ENCODE results near the gene SERAC1.

Gene SERAC1

DNA sequence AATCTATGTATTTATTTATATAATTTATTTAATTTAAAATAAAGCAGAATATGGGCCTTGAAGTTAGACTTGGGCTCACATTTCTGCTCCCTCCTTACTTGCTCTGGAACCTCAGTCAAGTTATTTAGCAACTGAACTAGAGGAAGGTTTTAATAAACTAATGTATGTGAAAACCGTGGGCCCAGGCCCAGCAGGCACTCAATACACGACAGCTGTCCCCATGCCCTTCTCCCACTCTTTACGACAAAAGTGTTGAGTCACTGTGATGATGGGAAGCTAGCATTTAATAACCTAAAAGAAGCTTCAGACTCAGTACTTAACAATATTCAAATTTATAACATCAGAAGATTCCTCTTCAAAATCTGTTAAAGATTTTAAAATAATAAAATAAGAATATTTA, 46.7 kb downstream of the SERAC1 start:
- TF ChIP-seq POLR2AphosphoS5 (IDR thresholded peaks at IDR 0.05; ENCODE audit: low read depth) (no peak), SPI1 (IDR thresholded peaks at IDR 0.05; ENCODE audit: borderline replicate concordance, low read depth) (no peak)
- H3K27me3 ChIP-seq (ENCODE audit: insufficient read depth, poor library complexity, severe bottlenecking) = no peaks in the 10 kb centered on the region
- no peak overlapping the region for H3K4me3 ChIP-seq (replicated peaks; ENCODE audit: insufficient read depth, low read length)
- H3K27ac ChIP-seq (replicated peaks) = no peak overlapping the region
- no peak for DNase-seq (ENCODE audit: low read depth in 1 of 2, low spot score in 1 of 2)

DNA sequence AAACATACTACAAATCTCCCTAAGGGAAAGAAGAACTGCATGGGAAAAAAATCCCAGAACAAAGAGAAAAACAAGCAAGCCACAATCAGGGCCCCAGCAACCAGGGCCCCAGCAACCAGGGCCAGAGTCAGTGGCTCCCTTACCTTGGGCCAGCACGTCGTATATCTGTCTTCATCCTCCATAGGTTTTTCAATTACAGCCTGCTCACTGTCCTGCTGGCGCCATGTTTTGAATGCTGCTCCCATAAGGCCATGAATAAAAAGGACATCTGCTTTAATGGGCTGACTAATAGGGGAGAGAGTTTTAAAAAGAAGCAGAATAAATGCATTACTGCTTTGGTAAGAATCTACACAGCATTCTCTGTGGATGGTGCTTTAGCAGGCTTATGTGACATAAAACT, 49.2 kb downstream of the SERAC1 start:
- no peak overlapping the region for H3K27ac ChIP-seq (replicated peaks)
- H3K4me3 ChIP-seq (replicated peaks; ENCODE audit: insufficient read depth, low read length) = no peak overlapping the region
- no peak for DNase-seq (ENCODE audit: low read depth in 1 of 2, low spot score in 1 of 2)
- H3K27me3 ChIP-seq (ENCODE audit: insufficient read depth, poor library complexity, severe bottlenecking) = no peaks in the 10 kb centered on the region
- TF ChIP-seq, protein P1, sequence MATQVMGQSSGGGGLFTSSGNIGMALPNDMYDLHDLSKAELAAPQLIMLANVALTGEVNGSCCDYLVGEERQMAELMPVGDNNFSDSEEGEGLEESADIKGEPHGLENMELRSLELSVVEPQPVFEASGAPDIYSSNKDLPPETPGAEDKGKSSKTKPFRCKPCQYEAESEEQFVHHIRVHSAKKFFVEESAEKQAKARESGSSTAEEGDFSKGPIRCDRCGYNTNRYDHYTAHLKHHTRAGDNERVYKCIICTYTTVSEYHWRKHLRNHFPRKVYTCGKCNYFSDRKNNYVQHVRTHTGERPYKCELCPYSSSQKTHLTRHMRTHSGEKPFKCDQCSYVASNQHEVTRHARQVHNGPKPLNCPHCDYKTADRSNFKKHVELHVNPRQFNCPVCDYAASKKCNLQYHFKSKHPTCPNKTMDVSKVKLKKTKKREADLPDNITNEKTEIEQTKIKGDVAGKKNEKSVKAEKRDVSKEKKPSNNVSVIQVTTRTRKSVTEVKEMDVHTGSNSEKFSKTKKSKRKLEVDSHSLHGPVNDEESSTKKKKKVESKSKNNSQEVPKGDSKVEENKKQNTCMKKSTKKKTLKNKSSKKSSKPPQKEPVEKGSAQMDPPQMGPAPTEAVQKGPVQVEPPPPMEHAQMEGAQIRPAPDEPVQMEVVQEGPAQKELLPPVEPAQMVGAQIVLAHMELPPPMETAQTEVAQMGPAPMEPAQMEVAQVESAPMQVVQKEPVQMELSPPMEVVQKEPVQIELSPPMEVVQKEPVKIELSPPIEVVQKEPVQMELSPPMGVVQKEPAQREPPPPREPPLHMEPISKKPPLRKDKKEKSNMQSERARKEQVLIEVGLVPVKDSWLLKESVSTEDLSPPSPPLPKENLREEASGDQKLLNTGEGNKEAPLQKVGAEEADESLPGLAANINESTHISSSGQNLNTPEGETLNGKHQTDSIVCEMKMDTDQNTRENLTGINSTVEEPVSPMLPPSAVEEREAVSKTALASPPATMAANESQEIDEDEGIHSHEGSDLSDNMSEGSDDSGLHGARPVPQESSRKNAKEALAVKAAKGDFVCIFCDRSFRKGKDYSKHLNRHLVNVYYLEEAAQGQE (IDR thresholded peaks at IDR 0.05; ENCODE audit: insufficient replicate concordance, low read depth) = no peak
- TF ChIP-seq POLR2AphosphoS5 (IDR thresholded peaks at IDR 0.05; ENCODE audit: low read depth) (no peak), SPI1 (IDR thresholded peaks at IDR 0.05; ENCODE audit: borderline replicate concordance, low read depth) (no peak), GABPA (IDR thresholded peaks at IDR 0.05; ENCODE audit: low read depth) (no peak)
- TF ChIP-seq, protein P2, sequence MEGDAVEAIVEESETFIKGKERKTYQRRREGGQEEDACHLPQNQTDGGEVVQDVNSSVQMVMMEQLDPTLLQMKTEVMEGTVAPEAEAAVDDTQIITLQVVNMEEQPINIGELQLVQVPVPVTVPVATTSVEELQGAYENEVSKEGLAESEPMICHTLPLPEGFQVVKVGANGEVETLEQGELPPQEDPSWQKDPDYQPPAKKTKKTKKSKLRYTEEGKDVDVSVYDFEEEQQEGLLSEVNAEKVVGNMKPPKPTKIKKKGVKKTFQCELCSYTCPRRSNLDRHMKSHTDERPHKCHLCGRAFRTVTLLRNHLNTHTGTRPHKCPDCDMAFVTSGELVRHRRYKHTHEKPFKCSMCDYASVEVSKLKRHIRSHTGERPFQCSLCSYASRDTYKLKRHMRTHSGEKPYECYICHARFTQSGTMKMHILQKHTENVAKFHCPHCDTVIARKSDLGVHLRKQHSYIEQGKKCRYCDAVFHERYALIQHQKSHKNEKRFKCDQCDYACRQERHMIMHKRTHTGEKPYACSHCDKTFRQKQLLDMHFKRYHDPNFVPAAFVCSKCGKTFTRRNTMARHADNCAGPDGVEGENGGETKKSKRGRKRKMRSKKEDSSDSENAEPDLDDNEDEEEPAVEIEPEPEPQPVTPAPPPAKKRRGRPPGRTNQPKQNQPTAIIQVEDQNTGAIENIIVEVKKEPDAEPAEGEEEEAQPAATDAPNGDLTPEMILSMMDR (IDR thresholded peaks at IDR 0.05; ENCODE audit: insufficient read depth, low read length) = no peak

DNA sequence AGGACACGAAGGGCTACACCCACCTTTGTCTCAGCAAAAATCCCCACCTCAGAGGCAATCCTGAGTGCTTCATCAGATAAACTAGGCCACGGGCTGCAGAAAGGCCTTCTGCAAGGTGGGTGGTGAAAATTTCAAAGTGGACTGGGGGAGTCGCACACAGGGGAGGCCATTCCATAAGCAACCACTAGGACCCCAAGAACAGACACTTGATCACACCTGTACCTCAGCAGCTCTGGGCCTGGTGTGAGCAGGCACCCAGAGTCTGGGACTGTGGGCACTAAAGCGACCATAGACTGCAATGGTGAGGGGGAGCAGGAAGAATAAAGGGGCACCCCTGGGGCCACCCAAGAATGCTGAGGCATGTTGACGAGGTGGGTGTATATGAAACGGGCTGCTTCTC, 52.6 kb downstream of the SERAC1 start:
- no peak for DNase-seq (ENCODE audit: low read depth in 1 of 2, low spot score in 1 of 2)
- no peak overlapping the region for H3K27ac ChIP-seq (replicated peaks)
- H3K27me3 ChIP-seq (ENCODE audit: insufficient read depth, poor library complexity, severe bottlenecking) = no peaks in the 10 kb centered on the region
- TF ChIP-seq POLR2AphosphoS5 (IDR thresholded peaks at IDR 0.05; ENCODE audit: low read depth) (no peak), GABPA (IDR thresholded peaks at IDR 0.05; ENCODE audit: low read depth) (no peak), SPI1 (IDR thresholded peaks at IDR 0.05; ENCODE audit: borderline replicate concordance, low read depth) (no peak)
- TF ChIP-seq, protein P1 (IDR thresholded peaks at IDR 0.05; ENCODE audit: insufficient replicate concordance, low read depth) = no peak
- TF ChIP-seq, protein P2 (IDR thresholded peaks at IDR 0.05; ENCODE audit: insufficient read depth, low read length) = no peak
- H3K4me3 ChIP-seq (replicated peaks; ENCODE audit: insufficient read depth, low read length) = no peak overlapping the region

DNA sequence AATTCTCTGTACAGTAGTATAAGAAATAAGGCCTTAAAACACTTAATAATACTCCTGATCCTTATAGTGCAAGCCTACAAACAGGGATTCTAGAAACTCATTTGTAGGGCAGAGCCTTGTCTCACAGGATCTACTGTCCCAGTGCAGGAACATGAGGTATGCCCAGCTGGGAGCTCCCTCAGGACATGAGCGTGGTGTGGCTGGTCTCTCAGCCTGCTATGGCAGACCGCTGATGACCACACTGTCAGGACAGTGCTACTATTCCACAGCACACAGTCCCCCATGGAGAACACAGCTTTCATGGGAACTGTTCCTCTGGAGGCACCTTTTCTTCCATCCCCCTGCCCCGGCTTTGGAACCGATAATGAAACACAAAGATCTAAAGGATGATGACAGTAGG, 53.0 kb downstream of the SERAC1 start:
- no peak for DNase-seq (ENCODE audit: low read depth in 1 of 2, low spot score in 1 of 2)
- H3K4me3 ChIP-seq (replicated peaks; ENCODE audit: insufficient read depth, low read length) = no peak overlapping the region
- no peaks in the 10 kb centered on the region for H3K27me3 ChIP-seq (ENCODE audit: insufficient read depth, poor library complexity, severe bottlenecking)
- no peak overlapping the region for H3K27ac ChIP-seq (replicated peaks)
- TF ChIP-seq, protein P2 (IDR thresholded peaks at IDR 0.05; ENCODE audit: insufficient read depth, low read length) = no peak
- TF ChIP-seq SPI1 (IDR thresholded peaks at IDR 0.05; ENCODE audit: borderline replicate concordance, low read depth) = no peak
- TF ChIP-seq, protein P1 (IDR thresholded peaks at IDR 0.05; ENCODE audit: insufficient replicate concordance, low read depth) = no peak
- no peak for TF ChIP-seq POLR2AphosphoS5 (IDR thresholded peaks at IDR 0.05; ENCODE audit: low read depth)
- TF ChIP-seq GABPA (IDR thresholded peaks at IDR 0.05; ENCODE audit: low read depth) = no peak

Measured in HL-60 (cell line).